ENCODE measurements around the gene ANKRD39. TPM values are rescaled to one million over a fixed set of nuclear protein-coding genes. Genes with fewer than 3 reads are reported as not detected.
A peak's percentile ranks its signal among the peaks of the same experiment; 100 is the strongest.

Gene ANKRD39
- total and polyA plus RNA-seq, 9 of the 15 experiments (the other 6 are each of a cell fraction or from before 2014, with no cell fraction given), result 8.2 to 33.1 (median 23.8) TPM

DNA sequence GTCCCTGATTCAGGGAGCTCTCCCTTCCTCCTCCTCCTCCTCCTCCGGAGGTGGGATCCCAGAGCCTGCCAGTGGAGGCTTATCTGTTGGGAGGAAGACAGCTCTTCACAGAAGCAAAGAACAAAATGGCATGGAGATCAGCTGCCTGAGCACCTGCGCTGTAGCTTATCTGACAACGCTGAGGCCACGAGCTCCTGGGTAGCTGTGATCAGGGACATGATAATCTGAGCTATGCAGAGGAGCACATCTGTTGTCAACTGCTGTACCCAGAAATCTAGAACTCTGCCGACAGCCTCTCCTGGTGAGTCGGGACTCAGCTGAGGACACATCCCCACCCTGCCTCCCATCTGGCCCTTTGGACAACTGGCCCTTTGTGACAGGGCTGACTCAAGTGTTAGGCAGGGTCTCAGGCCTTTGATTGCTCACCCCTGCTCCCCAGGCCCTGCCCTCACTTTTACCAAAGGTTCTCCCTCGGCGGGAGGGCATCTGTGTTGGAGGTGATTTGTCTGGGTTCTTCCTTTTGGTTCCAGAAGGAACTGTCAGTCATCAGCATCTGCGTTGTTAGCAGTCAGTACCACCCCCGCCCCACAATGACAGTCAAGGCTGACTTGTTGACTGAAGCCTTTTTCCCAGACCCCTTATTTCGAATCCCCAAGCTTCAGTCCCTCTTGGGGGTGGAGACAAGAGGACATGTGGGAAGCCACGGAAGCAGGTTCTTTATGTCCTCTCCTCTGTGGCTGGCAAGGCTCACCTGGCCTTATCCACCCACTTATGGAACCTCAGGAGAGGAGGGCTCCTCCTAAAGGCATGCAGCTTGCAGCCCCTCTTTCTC, 47.6 kb downstream of the ANKRD39 start (continued):
- TF ChIP-seq GTF2F1 (IDR thresholded peaks at IDR 0.05; ENCODE audit: low read depth, low read length) (no peak), EGR1 (conservative IDR thresholded peaks at IDR 0.05) (no peak), DNMT1 (IDR thresholded peaks at IDR 0.05) (no peak), ZFP36 (IDR thresholded peaks at IDR 0.05; ENCODE audit: low read depth, low read length, partially characterized antibody) (no peak), ZBTB8A (IDR thresholded peaks at IDR 0.05; ENCODE audit: partially characterized antibody) (no peak), MECOM (CRISPR knock-in tag; IDR thresholded peaks at IDR 0.05) (peak; percentile 73; the same call in 1 of the 2 replicates), POLR2B (IDR thresholded peaks at IDR 0.05; ENCODE audit: low read depth, partially characterized antibody) (no peak), ATF1 (CRISPR knock-in tag; IDR thresholded peaks at IDR 0.05) (no peak), ATF1 (tag; IDR thresholded peaks at IDR 0.05) (no peak), ZNF316 (IDR thresholded peaks at IDR 0.05) (no peak), ARID1B (IDR thresholded peaks at IDR 0.05) (peak; percentile 75), CHD1 (IDR thresholded peaks at IDR 0.05; ENCODE audit: low read length) (no peak), HNRNPLL (IDR thresholded peaks at IDR 0.05; ENCODE audit: low read depth, low read length, poor library complexity, severe bottlenecking) (no peak), SRSF3 (IDR thresholded peaks at IDR 0.05; ENCODE audit: insufficient read depth, low read length) (no peak), PHF21A (IDR thresholded peaks at IDR 0.05; ENCODE audit: borderline replicate concordance, low read depth) (no peak), ZNF354B (CRISPR knock-in tag; IDR thresholded peaks at IDR 0.05) (no peak), HLTF (IDR thresholded peaks at IDR 0.05) (no peak), DEAF1 (CRISPR knock-in tag; IDR thresholded peaks at IDR 0.05) (no peak)
- TF ChIP-seq, protein P1, sequence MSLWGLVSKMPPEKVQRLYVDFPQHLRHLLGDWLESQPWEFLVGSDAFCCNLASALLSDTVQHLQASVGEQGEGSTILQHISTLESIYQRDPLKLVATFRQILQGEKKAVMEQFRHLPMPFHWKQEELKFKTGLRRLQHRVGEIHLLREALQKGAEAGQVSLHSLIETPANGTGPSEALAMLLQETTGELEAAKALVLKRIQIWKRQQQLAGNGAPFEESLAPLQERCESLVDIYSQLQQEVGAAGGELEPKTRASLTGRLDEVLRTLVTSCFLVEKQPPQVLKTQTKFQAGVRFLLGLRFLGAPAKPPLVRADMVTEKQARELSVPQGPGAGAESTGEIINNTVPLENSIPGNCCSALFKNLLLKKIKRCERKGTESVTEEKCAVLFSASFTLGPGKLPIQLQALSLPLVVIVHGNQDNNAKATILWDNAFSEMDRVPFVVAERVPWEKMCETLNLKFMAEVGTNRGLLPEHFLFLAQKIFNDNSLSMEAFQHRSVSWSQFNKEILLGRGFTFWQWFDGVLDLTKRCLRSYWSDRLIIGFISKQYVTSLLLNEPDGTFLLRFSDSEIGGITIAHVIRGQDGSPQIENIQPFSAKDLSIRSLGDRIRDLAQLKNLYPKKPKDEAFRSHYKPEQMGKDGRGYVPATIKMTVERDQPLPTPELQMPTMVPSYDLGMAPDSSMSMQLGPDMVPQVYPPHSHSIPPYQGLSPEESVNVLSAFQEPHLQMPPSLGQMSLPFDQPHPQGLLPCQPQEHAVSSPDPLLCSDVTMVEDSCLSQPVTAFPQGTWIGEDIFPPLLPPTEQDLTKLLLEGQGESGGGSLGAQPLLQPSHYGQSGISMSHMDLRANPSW (CRISPR knock-in tag; IDR thresholded peaks at IDR 0.05), result no peak
- TF ChIP-seq, protein P2, sequence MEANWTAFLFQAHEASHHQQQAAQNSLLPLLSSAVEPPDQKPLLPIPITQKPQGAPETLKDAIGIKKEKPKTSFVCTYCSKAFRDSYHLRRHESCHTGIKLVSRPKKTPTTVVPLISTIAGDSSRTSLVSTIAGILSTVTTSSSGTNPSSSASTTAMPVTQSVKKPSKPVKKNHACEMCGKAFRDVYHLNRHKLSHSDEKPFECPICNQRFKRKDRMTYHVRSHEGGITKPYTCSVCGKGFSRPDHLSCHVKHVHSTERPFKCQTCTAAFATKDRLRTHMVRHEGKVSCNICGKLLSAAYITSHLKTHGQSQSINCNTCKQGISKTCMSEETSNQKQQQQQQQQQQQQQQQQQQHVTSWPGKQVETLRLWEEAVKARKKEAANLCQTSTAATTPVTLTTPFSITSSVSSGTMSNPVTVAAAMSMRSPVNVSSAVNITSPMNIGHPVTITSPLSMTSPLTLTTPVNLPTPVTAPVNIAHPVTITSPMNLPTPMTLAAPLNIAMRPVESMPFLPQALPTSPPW (CRISPR knock-in tag; IDR thresholded peaks at IDR 0.05), result 0 out of 2 replicates have a peak, but pooled peaks have one; percentile 35
- TF ChIP-seq, protein P3, sequence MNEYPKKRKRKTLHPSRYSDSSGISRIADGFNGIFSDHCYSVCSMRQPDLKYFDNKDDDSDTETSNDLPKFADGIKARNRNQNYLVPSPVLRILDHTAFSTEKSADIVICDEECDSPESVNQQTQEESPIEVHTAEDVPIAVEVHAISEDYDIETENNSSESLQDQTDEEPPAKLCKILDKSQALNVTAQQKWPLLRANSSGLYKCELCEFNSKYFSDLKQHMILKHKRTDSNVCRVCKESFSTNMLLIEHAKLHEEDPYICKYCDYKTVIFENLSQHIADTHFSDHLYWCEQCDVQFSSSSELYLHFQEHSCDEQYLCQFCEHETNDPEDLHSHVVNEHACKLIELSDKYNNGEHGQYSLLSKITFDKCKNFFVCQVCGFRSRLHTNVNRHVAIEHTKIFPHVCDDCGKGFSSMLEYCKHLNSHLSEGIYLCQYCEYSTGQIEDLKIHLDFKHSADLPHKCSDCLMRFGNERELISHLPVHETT (CRISPR knock-in tag; conservative IDR thresholded peaks at IDR 0.05 in 1 of 2, IDR thresholded peaks at IDR 0.05 in 1 of 2), result peak in 1 of 2 experiments; percentile 44; a peak in 1 of 4 replicates

Data from K562 (cell line).